H9 (cell line): ENCODE results near the gene GALNT2. TPM values are rescaled to one million over a fixed set of nuclear protein-coding genes. Genes with fewer than 3 reads are reported as not detected.

Experiments
- DNase-seq: peaks from one replicate; pipeline ENCODE4 v3.0.0-alpha.2; 2017
- H2AFZ ChIP-seq: one replicate; pipeline ENCODE4 v1.6.1; 2013; ENCODE audit warnings: mild to moderate bottlenecking, low read length, control low read depth, moderate library complexity
- H2AK5ac ChIP-seq: 2 replicates; pipeline ENCODE4 v1.6.1; 2013; ENCODE audit warnings: low read length, control low read depth, mixed read lengths; ENCODE audit not compliant: insufficient read length
- H2BK120ac ChIP-seq: one replicate; pipeline ENCODE4 v1.6.1; 2013; ENCODE audit warnings: low read depth, mild to moderate bottlenecking, low read length, control low read depth, inconsistent platforms; ENCODE audit not compliant: poor library complexity, severe bottlenecking
- H2BK12ac ChIP-seq: 2 replicates; pipeline ENCODE4 v1.6.1; 2013; ENCODE audit warnings: low read length, control low read depth, mixed read lengths, low read depth; ENCODE audit not compliant: insufficient read length
- H2BK15ac ChIP-seq: 2 replicates; pipeline ENCODE4 v1.6.1; 2013; ENCODE audit warnings: low read depth, low read length, control low read depth
- H2BK20ac ChIP-seq: one replicate; pipeline ENCODE4 v1.6.1; 2013; ENCODE audit warnings: low read depth, mild to moderate bottlenecking, low read length, control low read depth, inconsistent platforms; ENCODE audit not compliant: poor library complexity, severe bottlenecking
- H2BK5ac ChIP-seq: 2 replicates; pipeline ENCODE4 v1.6.1; 2013; ENCODE audit warnings: low read length, control low read depth, mixed read lengths; ENCODE audit not compliant: insufficient read length
- H3K14ac ChIP-seq: 2 replicates; pipeline ENCODE4 v1.6.1; 2013; ENCODE audit warnings: low read length, control low read depth; ENCODE audit not compliant: insufficient read depth
- H3K18ac ChIP-seq: 2 replicates; pipeline ENCODE4 v1.6.1; 2013; ENCODE audit warnings: low read depth, mild to moderate bottlenecking, mixed read lengths, low read length, control low read depth; ENCODE audit not compliant: insufficient read length
- H3K23ac ChIP-seq: 2 replicates; pipeline ENCODE4 v1.6.1; 2013; ENCODE audit warnings: low read length, control low read depth, mixed read lengths, low read depth; ENCODE audit not compliant: insufficient read length
- H3K23me2 ChIP-seq: 2 replicates; pipeline ENCODE4 v1.6.1; 2013; ENCODE audit warnings: low read depth, mild to moderate bottlenecking, mixed read lengths, low read length, control low read depth; ENCODE audit not compliant: insufficient read length, poor library complexity, severe bottlenecking
- H3K27ac ChIP-seq: 2 replicates; pipeline ENCODE4 v1.5.1; 2013; ENCODE audit warnings: low read length, control low read depth, mixed read lengths, low read depth; ENCODE audit not compliant: insufficient read length
- H3K27me3 ChIP-seq: 2 replicates; pipeline ENCODE4 v1.6.1; 2013; ENCODE audit warnings: low read length, control low read depth, inconsistent platforms; ENCODE audit not compliant: insufficient read depth
- H3K4ac ChIP-seq: 2 replicates; pipeline ENCODE4 v1.6.1; 2013; ENCODE audit warnings: low read depth, mild to moderate bottlenecking, control low read depth, inconsistent platforms, low read length, moderate library complexity
- H3K4me1 ChIP-seq: 2 replicates; pipeline ENCODE4 v1.6.1; 2013; ENCODE audit warnings: low read length, control low read depth, inconsistent platforms; ENCODE audit not compliant: insufficient read depth
- H3K4me2 ChIP-seq: 2 replicates; pipeline ENCODE4 v1.6.1; 2013; ENCODE audit warnings: low read length, control low read depth, mixed read lengths; ENCODE audit not compliant: insufficient read length, insufficient read depth
- H3K56ac ChIP-seq: 2 replicates; pipeline ENCODE4 v1.6.1; 2013; ENCODE audit warnings: low read depth, mild to moderate bottlenecking, mixed read lengths, low read length, control low read depth; ENCODE audit not compliant: insufficient read length
- H3K79me1 ChIP-seq: 2 replicates; pipeline ENCODE4 v1.6.1; 2013; ENCODE audit warnings: low read depth, mild to moderate bottlenecking, moderate library complexity, low read length, control low read depth, inconsistent platforms; ENCODE audit not compliant: insufficient read depth, poor library complexity, severe bottlenecking
- H3K79me2 ChIP-seq: 2 replicates; pipeline ENCODE4 v1.6.1; 2013; ENCODE audit warnings: low read length, control low read depth, inconsistent platforms; ENCODE audit not compliant: insufficient read depth
- H3K9ac ChIP-seq: 2 replicates; pipeline ENCODE4 v1.6.1; 2013; ENCODE audit warnings: low read length, control low read depth, mixed read lengths; ENCODE audit not compliant: insufficient read length; ENCODE audit errors: extremely low read depth
- H3K9me3 ChIP-seq: one replicate; pipeline ENCODE4 v1.6.1; 2013; ENCODE audit warnings: low read depth, low read length, inconsistent platforms; ENCODE audit not compliant: control insufficient read depth
- H3T11ph ChIP-seq: one replicate; pipeline ENCODE4 v1.6.1; 2013; ENCODE audit warnings: mild to moderate bottlenecking, low read length, control low read depth, inconsistent platforms
- H4K20me1 ChIP-seq: one replicate; pipeline ENCODE4 v1.6.1; 2013; ENCODE audit not compliant: control insufficient read depth, insufficient read length, insufficient read depth
- H4K5ac ChIP-seq: 2 replicates; pipeline ENCODE4 v1.6.1; 2013; ENCODE audit warnings: low read depth, mild to moderate bottlenecking, mixed read lengths, low read length, control low read depth; ENCODE audit not compliant: insufficient read length
- H4K8ac ChIP-seq: replicated peaks from 2 replicates; pipeline ENCODE4 v1.6.1; 2013; ENCODE audit warnings: low read length, control low read depth, mixed read lengths, low read depth; ENCODE audit not compliant: insufficient read length
- H4K91ac ChIP-seq: 2 replicates; pipeline ENCODE4 v1.6.1; 2013; ENCODE audit warnings: low read depth, mild to moderate bottlenecking, moderate library complexity, mixed read lengths, low read length, control low read depth; ENCODE audit not compliant: insufficient read length
- H3K27ac Mint-ChIP-seq, 3 experiments: 2 replicates in 2 of 3; 3 replicates in 1 of 3; pipeline ENCODE4 v1.8.0; 2020 to 2021; ENCODE audit warnings: mixed read lengths in 3 of 3, mild to moderate bottlenecking in 1 of 3, moderate library complexity in 1 of 3
- H3K27me3 Mint-ChIP-seq: 2 replicates; pipeline ENCODE4 v1.8.0; 2021; ENCODE audit warnings: low read depth, mild to moderate bottlenecking, moderate library complexity, mixed read lengths
- H3K36me3 Mint-ChIP-seq, 3 experiments: 2 replicates in 2 of 3; 3 replicates in 1 of 3; pipeline ENCODE4 v1.8.0; 2020 to 2021; ENCODE audit warnings: low read depth in 3 of 3, mixed read lengths in 3 of 3; ENCODE audit not compliant: insufficient read depth in 1 of 3
- H3K4me1 Mint-ChIP-seq, 2 experiments: 2 replicates each; pipeline ENCODE4 v1.8.0; 2020; ENCODE audit warnings: mixed read lengths in 2 of 2
- H3K4me3 Mint-ChIP-seq, 2 experiments: 2 replicates in 1 of 2; 3 replicates in 1 of 2; pipeline ENCODE4 v1.8.0; 2020 to 2021; ENCODE audit warnings: mild to moderate bottlenecking in 2 of 2, mixed read lengths in 2 of 2, moderate library complexity in 1 of 2
- H3K9me3 Mint-ChIP-seq, 2 experiments: 2 replicates in 1 of 2; 3 replicates in 1 of 2; pipeline ENCODE4 v1.8.0; 2020; ENCODE audit warnings: mild to moderate bottlenecking in 2 of 2, mixed read lengths in 2 of 2, moderate library complexity in 1 of 2
- WGBS: extraction: QIAGEN DNeasy Blood & Tissue Kit; methylation state at CpG from one replicate; pipeline ENCODE4 v1.1.7; 2013; ENCODE audit warnings: missing lambda C conversion rate, low lambda C conversion rate, mixed read lengths; ENCODE audit not compliant: insufficient read length; ENCODE audit errors: extremely low coverage; 5-methylcytosine and 5-hydroxymethylcytosine counted together
- total RNA-seq: library from RNA; stranded (reverse); gene quantifications from 2 replicates; pipeline ENCODE4 v1.2.1, GENCODE V29; 2021
- TF ChIP-seq, protein P1 (sequence below): fragments of 200-600 bp; sonication (generic); conservative IDR thresholded peaks from 3 replicates; pipeline ENCODE4 v1.8.0; 2021; ENCODE audit warnings: antibody characterized with exemption, mild to moderate bottlenecking

GALNT2 gene
- total RNA-seq, 1 experiment from 2014 or later: 57.6 TPM

DNA sequence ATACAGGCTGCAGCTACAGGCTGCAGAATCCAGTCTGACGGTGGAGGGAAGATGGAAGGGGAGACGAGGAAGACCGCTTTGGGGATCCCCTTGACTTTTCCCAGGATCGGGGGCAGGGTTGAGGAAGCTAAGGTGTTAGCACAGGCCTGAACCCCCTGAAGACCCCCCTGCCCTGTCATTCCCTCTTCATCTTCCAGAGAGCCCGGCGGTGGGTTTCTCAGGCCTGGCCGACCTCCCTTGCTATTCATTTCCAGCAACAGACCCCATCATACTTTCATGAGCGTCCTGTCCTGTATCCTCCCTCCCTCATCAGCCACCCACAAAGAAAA, 247.1 kb downstream of the GALNT2 start:
- Mint-ChIP-seq H3K36me3 (no peaks in the 10 kb centered on the region), H3K27me3 (no peaks in the 10 kb centered on the region; the same call in none of the 2 replicates), H3K9me3 (no peaks in the 10 kb centered on the region), H3K27ac (0 out of 7 replicates have a peak overlapping the region, but pooled peaks of 1 of the 3 experiments have one; percentile 65), H3K4me1 (peaks cover 2 to 3% of the 10 kb centered on the region in 2 experiments; a peak in 1 of 4 replicates), H3K4me3 (no peak overlapping the region)
- Histone ChIP-seq H2BK15ac (no peak overlapping the region), H3K4me1 (no peaks in the 10 kb centered on the region), H3K79me1 (no peaks in the 10 kb centered on the region), H2BK12ac (no peak overlapping the region), H3K23ac (no peak overlapping the region), H3K9ac (no peak overlapping the region), H3K9me3 (no peaks in the 10 kb centered on the region), H3K79me2 (no peaks in the 10 kb centered on the region), H3K56ac (no peak overlapping the region), H2BK120ac (no peak overlapping the region), H4K5ac (no peak overlapping the region), H3K23me2 (peaks cover 3% of the 10 kb centered on the region), H3K18ac (no peak overlapping the region), H2AK5ac (no peak overlapping the region), H3K27ac (no peak overlapping the region), H2BK20ac (no peak overlapping the region), H3K27me3 (no peaks in the 10 kb centered on the region), H4K91ac (no peak overlapping the region), H3T11ph (no peak overlapping the region), H3K14ac (no peak overlapping the region), H3K4me2 (no peak overlapping the region), H2AFZ (no peak overlapping the region), H2BK5ac (no peak overlapping the region), H4K8ac (no peak overlapping the region), H4K20me1 (peaks cover 2% of the 10 kb centered on the region), H3K4ac (no peak overlapping the region)
- TF ChIP-seq, protein P1, sequence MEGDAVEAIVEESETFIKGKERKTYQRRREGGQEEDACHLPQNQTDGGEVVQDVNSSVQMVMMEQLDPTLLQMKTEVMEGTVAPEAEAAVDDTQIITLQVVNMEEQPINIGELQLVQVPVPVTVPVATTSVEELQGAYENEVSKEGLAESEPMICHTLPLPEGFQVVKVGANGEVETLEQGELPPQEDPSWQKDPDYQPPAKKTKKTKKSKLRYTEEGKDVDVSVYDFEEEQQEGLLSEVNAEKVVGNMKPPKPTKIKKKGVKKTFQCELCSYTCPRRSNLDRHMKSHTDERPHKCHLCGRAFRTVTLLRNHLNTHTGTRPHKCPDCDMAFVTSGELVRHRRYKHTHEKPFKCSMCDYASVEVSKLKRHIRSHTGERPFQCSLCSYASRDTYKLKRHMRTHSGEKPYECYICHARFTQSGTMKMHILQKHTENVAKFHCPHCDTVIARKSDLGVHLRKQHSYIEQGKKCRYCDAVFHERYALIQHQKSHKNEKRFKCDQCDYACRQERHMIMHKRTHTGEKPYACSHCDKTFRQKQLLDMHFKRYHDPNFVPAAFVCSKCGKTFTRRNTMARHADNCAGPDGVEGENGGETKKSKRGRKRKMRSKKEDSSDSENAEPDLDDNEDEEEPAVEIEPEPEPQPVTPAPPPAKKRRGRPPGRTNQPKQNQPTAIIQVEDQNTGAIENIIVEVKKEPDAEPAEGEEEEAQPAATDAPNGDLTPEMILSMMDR: no peak
- no peak for DNase-seq
- WGBS: no CpG with 5 or more reads among the region's 8 CpGs
